ENCODE results near the gene MMP14. TPM values are rescaled to one million over a fixed set of nuclear protein-coding genes. Genes with fewer than 3 reads are reported as not detected.

Gene MMP14
- total and polyA plus RNA-seq, 11 donors = 14.0 to 90.6 (median 24.8) TPM

- ATAC-seq (peak; percentile 95 to 97 (median 96)), DNase-seq (peak; percentile 94 to 96 (median 95))
- H3K4me3 ChIP-seq = peak within 1 kb of the TSS; percentile 66 to 100 (median 95)
- H3K36me3 ChIP-seq = peaks cover 0 to 35% (median 33%) of the 10 kb centered on the region in 9 donors
- no peaks in the 10 kb centered on the region for H3K27me3 ChIP-seq
- TF ChIP-seq POLR2A (IDR thresholded peaks at IDR 0.05) = peak in 1 of 2 donors; percentile 83
- TF ChIP-seq CTCF (IDR thresholded peaks at IDR 0.05) = peak in 1 of 12 donors; percentile 11
- peak within 1 kb of the TSS; percentile 90 to 100 (median 98) for H3K27ac ChIP-seq
- H3K9me3 ChIP-seq = no peaks in the 10 kb centered on the region
- 0 to 1% (median 1%) methylated on average over 18 to 50 of the region's 50 CpGs for WGBS, 4 donors
- intact Hi-C loops (cut with DNase I) = loop anchor here in 4 of 10 donors (1.0 to 5.0 kb wide), 3 partner anchors 29 to 56 kb away; partner anchors contain the start of genes RBM23 (in 2 of the 4) and PRMT5 (in 1 of the 4)
- peaks cover 4 to 31% (median 17%) of the 10 kb centered on the region in 12 donors for H3K4me1 ChIP-seq
Measured at GRCh38 chr14:22871224-22872032, 35.0 kb downstream of the MMP14 start, which contains the start of gene LRP10. LRP10 (plus strand) TSS chr14:22871740; CDS start chr14:22872304, 564 bp downstream.

- H3K27ac ChIP-seq = peak overlapping the region; percentile 90 to 100 (median 98)
- no peaks in the 10 kb centered on the region for H3K9me3 ChIP-seq
- peaks cover 0 to 43% (median 42%) of the 10 kb centered on the region in 9 donors for H3K36me3 ChIP-seq
- ATAC-seq (peak; percentile 6 to 60 (median 51)), DNase-seq (peak; percentile 70 to 80 (median 76))
- H3K27me3 ChIP-seq = no peaks in the 10 kb centered on the region
- 0 to 1% (median 1%) methylated on average over 28 to 45 of the region's 45 CpGs for WGBS, 4 donors
- H3K4me3 ChIP-seq = peak overlapping the region; percentile 66 to 100 (median 95)
- peak; percentile 85 to 95 (median 89) for TF ChIP-seq CTCF (IDR thresholded peaks at IDR 0.05)
- TF ChIP-seq POLR2A (IDR thresholded peaks at IDR 0.05) = no peak
- intact Hi-C loops (cut with DNase I) = loop anchor here in 4 of 10 donors (1.0 to 5.0 kb wide), 3 partner anchors 28 to 55 kb away; partner anchors contain the start of genes RBM23 (in 2 of the 4) and PRMT5 (in 1 of the 4)
- peaks cover 4 to 32% (median 18%) of the 10 kb centered on the region in 12 donors for H3K4me1 ChIP-seq
Measured at GRCh38 chr14:22872033-22872832, 35.8 kb downstream of the MMP14 start.

DNA sequence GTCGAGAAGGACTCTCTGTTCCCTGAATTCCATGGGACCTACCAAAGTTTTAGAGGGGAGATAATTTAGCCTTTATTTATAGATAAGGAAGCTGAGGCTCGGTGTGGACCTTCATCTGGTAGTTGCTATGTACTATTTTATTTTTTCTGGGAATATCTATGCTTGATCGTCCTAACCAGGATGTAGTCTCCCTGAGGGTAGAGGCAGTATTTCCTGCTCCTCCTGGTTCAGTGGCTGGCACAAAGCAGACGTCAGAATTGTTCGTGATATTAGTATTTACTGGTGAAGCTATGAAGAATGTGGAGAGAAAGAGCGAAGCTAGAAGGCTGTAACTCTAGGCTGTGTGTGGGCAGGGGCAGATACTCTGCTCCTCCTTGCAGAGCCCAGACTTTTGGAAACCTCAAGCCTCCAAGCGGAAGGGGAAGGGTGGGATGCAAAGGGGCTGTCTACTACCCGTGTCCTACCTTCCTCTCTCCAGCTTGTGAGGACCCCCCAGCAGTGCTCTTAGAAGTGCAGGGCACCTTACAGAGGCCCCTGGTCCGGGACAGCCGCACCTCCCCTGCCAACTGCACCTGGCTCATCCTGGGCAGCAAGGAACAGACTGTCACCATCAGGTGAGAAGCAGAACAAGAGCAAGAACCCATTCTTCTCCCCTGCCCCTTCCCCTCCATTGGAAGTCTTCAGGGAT lies 36.6 kb downstream of the MMP14 start:
- peaks cover 0 to 50% (median 49%) of the 10 kb centered on the region in 9 donors for H3K36me3 ChIP-seq

More for the DNA sequence above, 36.6 kb downstream of the MMP14 start:
- H3K27me3 ChIP-seq = no peaks in the 10 kb centered on the region
- peaks cover 4 to 32% (median 18%) of the 10 kb centered on the region in 12 donors for H3K4me1 ChIP-seq
- 49 to 55% (median 50%) methylated on average over 9 to 10 of the region's 10 CpGs for WGBS, 4 donors
- peak overlapping the region in 11 of 12 donors; percentile 90 to 100 (median 99) for H3K27ac ChIP-seq
- no peak for DNase-seq
- no peaks in the 10 kb centered on the region for H3K9me3 ChIP-seq
- H3K4me3 ChIP-seq = peak overlapping the region; percentile 66 to 100 (median 95)
- intact Hi-C loops (cut with DNase I) = loop anchor here in 4 of 10 donors (1.0 to 5.0 kb wide), 3 partner anchors 27 to 54 kb away; partner anchors contain the start of genes RBM23 (in 2 of the 4) and PRMT5 (in 1 of the 4)
- ATAC-seq = no peak
- no peak for TF ChIP-seq CTCF (IDR thresholded peaks at IDR 0.05)
- TF ChIP-seq POLR2A (IDR thresholded peaks at IDR 0.05) = no peak

Data from heart left ventricle (tissue), 16 donors.